H1 (cell line): ENCODE data around the gene SMARCB1. TPM values are rescaled to one million over a fixed set of nuclear protein-coding genes. Genes with fewer than 3 reads are reported as not detected.

ENCODE experiments used
- CTCF ChIA-PET: fragments of 300-600 bp; sonication (Branson Sonifier 250); formaldehyde crosslinking; loops from one replicate; lab custom pipeline; 2021; ENCODE audit not compliant: partially characterized antibody; lab: Charles Lee
- POLR2A ChIA-PET: fragments of 300-600 bp; sonication (Branson Sonifier 250); formaldehyde crosslinking; loops from one replicate; lab custom pipeline; 2021; ENCODE audit warnings: inconsistent platforms; ENCODE audit not compliant: partially characterized antibody; lab: Charles Lee
- DNase-seq, 2 experiments: peaks; one replicate each; pipeline versions ENCODE4 v3.0.0 to v3.0.0-alpha.2; 2010 to 2022; ENCODE audit warnings: low spot score in 2 of 2, low read depth in 1 of 2, mixed read lengths in 1 of 2
- FAIRE-seq: peaks from 2 replicates; lab custom pipeline; 2011; peaks lifted over from hg19 to GRCh38; lab: Jason Lieb, UNC
- H2AFZ ChIP-seq: 2 replicates; pipeline ENCODE4 v1.8.1; 2012; ENCODE audit warnings: low read length, inconsistent platforms
- H2AK5ac ChIP-seq: 2 replicates; pipeline ENCODE4 v1.6.1; 2013; ENCODE audit warnings: low read depth, low read length
- H2BK120ac ChIP-seq: replicated peaks from 2 replicates; pipeline ENCODE3; 2013; ENCODE audit warnings: low read depth, low read length, inconsistent platforms
- H2BK12ac ChIP-seq: 2 replicates; pipeline ENCODE4 v1.6.1; 2013; ENCODE audit warnings: low read depth, low read length
- H2BK15ac ChIP-seq: 2 replicates; pipeline ENCODE4 v1.6.1; 2013; ENCODE audit warnings: low read length
- H2BK20ac ChIP-seq: 2 replicates; pipeline ENCODE4 v1.6.1; 2013; ENCODE audit warnings: low read length
- H2BK5ac ChIP-seq: 2 replicates; pipeline ENCODE4 v1.6.1; 2013; ENCODE audit warnings: low read depth, low read length
- H3K14ac ChIP-seq: 2 replicates; pipeline ENCODE4 v1.6.1; 2013; ENCODE audit warnings: inconsistent platforms; ENCODE audit not compliant: insufficient read length
- H3K18ac ChIP-seq: 2 replicates; pipeline ENCODE4 v1.6.1; 2013; ENCODE audit warnings: low read length; ENCODE audit errors: extremely low read depth
- H3K23ac ChIP-seq: 2 replicates; pipeline ENCODE4 v1.6.1; 2013; ENCODE audit warnings: inconsistent platforms; ENCODE audit not compliant: insufficient read length
- H3K23me2 ChIP-seq: 2 replicates; pipeline ENCODE4 v1.6.1; 2013; ENCODE audit warnings: low read depth, low read length
- H3K27ac ChIP-seq: 2 replicates; pipeline ENCODE4 v1.6.1; 2011; ENCODE audit warnings: low read depth, low read length, inconsistent platforms
- H3K27me3 ChIP-seq, 4 experiments: replicated peaks in 1 of 4; 1 replicate in 1 of 4; 2 replicates in 3 of 4; pipeline versions ENCODE4 v1.6.1 to v1.8.1; 2011 to 2013; ENCODE audit warnings: low read length in 3 of 4, mild to moderate bottlenecking in 3 of 4, inconsistent platforms in 2 of 4, mixed read lengths in 2 of 4, moderate library complexity in 1 of 4; ENCODE audit not compliant: control insufficient read depth in 3 of 4, insufficient read depth in 3 of 4; ENCODE audit errors: extremely low read depth in 1 of 4
- H3K36me3 ChIP-seq, 4 experiments: 2 replicates each; pipeline versions ENCODE4 v1.6.1 to v1.8.1; 2011 to 2013; ENCODE audit warnings: mild to moderate bottlenecking in 4 of 4, low read length in 3 of 4, moderate library complexity in 2 of 4, control low read depth in 1 of 4, inconsistent platforms in 1 of 4; ENCODE audit not compliant: insufficient read depth in 4 of 4, control insufficient read depth in 2 of 4
- H3K4ac ChIP-seq: replicated peaks from 2 replicates; pipeline ENCODE3; 2013; ENCODE audit warnings: low read length, low read depth, mixed read lengths, inconsistent platforms; ENCODE audit not compliant: insufficient read length
- H3K4me1 ChIP-seq, 4 experiments: replicated peaks in 1 of 4; 1 replicate in 1 of 4; 2 replicates in 3 of 4; pipeline versions ENCODE4 v1.6.1 to v1.8.1; 2011 to 2013; ENCODE audit warnings: low read length in 3 of 4, inconsistent platforms in 2 of 4, mixed read lengths in 1 of 4; ENCODE audit not compliant: insufficient read depth in 4 of 4, control insufficient read depth in 3 of 4
- H3K4me2 ChIP-seq, 2 experiments: 2 replicates each; pipeline versions ENCODE4 v1.6.1 to v1.8.1; 2011 to 2013; ENCODE audit warnings: low read depth in 2 of 2, low read length in 2 of 2, control low read depth in 1 of 2, inconsistent platforms in 1 of 2, mild to moderate bottlenecking in 1 of 2; ENCODE audit not compliant: insufficient read depth in 1 of 2
- H3K4me3 ChIP-seq, 4 experiments: fragments of 200-600, 300-600 bp in 1 of 4; sonication (generic), shearing (Covaris generic), sonication (Bioruptor Twin) in 1 of 4; 2 replicates each; pipeline versions ENCODE4 v1.5.1 to v1.8.1; 2011 to 2016; ENCODE audit warnings: low read length in 4 of 4, low read depth in 3 of 4, control low read depth in 2 of 4, inconsistent platforms in 2 of 4, mild to moderate bottlenecking in 2 of 4, mixed read lengths in 1 of 4, moderate library complexity in 1 of 4; ENCODE audit not compliant: insufficient read depth in 2 of 4; ENCODE audit errors: extremely low read depth in 1 of 4
- H3K56ac ChIP-seq: replicated peaks from 2 replicates; pipeline ENCODE3; 2013; ENCODE audit warnings: low read depth, mild to moderate bottlenecking, mixed read lengths, low read length, inconsistent platforms; ENCODE audit not compliant: insufficient read length
- H3K79me1 ChIP-seq: 2 replicates; pipeline ENCODE4 v1.6.1; 2013; ENCODE audit warnings: low read depth, low read length, control low read depth
- H3K79me2 ChIP-seq, 2 experiments: 2 replicates each; pipeline versions ENCODE4 v1.6.1 to v1.8.1; 2012 to 2013; ENCODE audit warnings: low read length in 2 of 2, mild to moderate bottlenecking in 2 of 2, inconsistent platforms in 1 of 2; ENCODE audit not compliant: insufficient read depth in 2 of 2, control insufficient read depth in 1 of 2
- H3K9ac ChIP-seq, 4 experiments: replicated peaks in 1 of 4; 1 replicate in 1 of 4; 2 replicates in 3 of 4; pipeline versions ENCODE4 v1.6.1 to v1.8.1; 2011 to 2013; ENCODE audit warnings: low read depth in 3 of 4, low read length in 3 of 4, control low read depth in 2 of 4, mild to moderate bottlenecking in 2 of 4, moderate library complexity in 2 of 4, inconsistent platforms in 1 of 4; ENCODE audit errors: extremely low read depth in 1 of 4
- H3K9me3 ChIP-seq, 2 experiments: 2 replicates each; pipeline versions ENCODE4 v1.6.1 to v1.8.1; 2012 to 2013; ENCODE audit warnings: mild to moderate bottlenecking in 2 of 2, moderate library complexity in 2 of 2, control low read depth in 1 of 2, inconsistent platforms in 1 of 2, low read depth in 1 of 2, low read length in 1 of 2, mixed read lengths in 1 of 2; ENCODE audit not compliant: insufficient read depth in 2 of 2
- H4K20me1 ChIP-seq, 2 experiments: replicated peaks in 1 of 2; 2 replicates each; pipeline versions ENCODE3 to v1.8.1; 2011 to 2013; ENCODE audit warnings: inconsistent platforms in 2 of 2, low read length in 2 of 2, mild to moderate bottlenecking in 1 of 2; ENCODE audit not compliant: insufficient read depth in 2 of 2, control insufficient read depth in 1 of 2
- H4K5ac ChIP-seq: 2 replicates; pipeline ENCODE4 v1.6.1; 2013; ENCODE audit warnings: low read length, low read depth, mixed read lengths, inconsistent platforms; ENCODE audit not compliant: insufficient read length
- H4K8ac ChIP-seq: 2 replicates; pipeline ENCODE4 v1.8.0; 2013; ENCODE audit warnings: mild to moderate bottlenecking, moderate library complexity, low read length, inconsistent platforms; ENCODE audit not compliant: insufficient read depth; ENCODE audit errors: extremely low read depth
- H4K91ac ChIP-seq: replicated peaks from 2 replicates; pipeline ENCODE3; 2013; ENCODE audit warnings: low read length, mixed read lengths, inconsistent platforms; ENCODE audit not compliant: insufficient read length
- NANOG ChIP-seq: IDR thresholded peaks from 2 replicates; pipeline ENCODE4 v1.6.1; 2011; ENCODE audit warnings: low read length, low read depth, mild to moderate bottlenecking, inconsistent platforms; ENCODE audit not compliant: insufficient read depth, poor library complexity, severe bottlenecking
- POU5F1 ChIP-seq: IDR thresholded peaks from 2 replicates; pipeline ENCODE4 v1.6.1; 2011; ENCODE audit warnings: low read depth, mild to moderate bottlenecking, low read length, moderate library complexity
- RBBP5 ChIP-seq: IDR thresholded peaks from 2 replicates; pipeline ENCODE4 v1.7.1; 2012; ENCODE audit warnings: low read depth, mild to moderate bottlenecking, inconsistent platforms, low read length, moderate library complexity, borderline replicate concordance
- SRF ChIP-seq: IDR thresholded peaks from 2 replicates; pipeline ENCODE4 v1.6.1; 2011; ENCODE audit warnings: mild to moderate bottlenecking, low read depth, low read length, moderate library complexity
- WGBS, 2 experiments: shearing (Covaris generic) in 1 of 2; methylation state at CpG; one replicate each; pipeline versions ENCODE4 v1.1.6 to v1.1.7; 2013 to 2015; ENCODE audit warnings: low lambda C conversion rate in 2 of 2, mixed read lengths in 2 of 2, inconsistent platforms in 1 of 2, low coverage in 1 of 2, missing lambda C conversion rate in 1 of 2; ENCODE audit not compliant: insufficient replicate concordance in 2 of 2, insufficient coverage in 1 of 2, insufficient read length in 1 of 2; ENCODE audit errors: extremely low coverage in 1 of 2, missing lambda C conversion rate in 1 of 2; 5-methylcytosine and 5-hydroxymethylcytosine counted together
- polyA plus RNA-seq, 7 experiments: library from polyadenylated mRNA; depleted of rRNA in 3 of 7; stranded (reverse) in 5 of 7; unstranded in 2 of 7; fragments of >200 nt in 5 of 7; fragments of 200-250 nt in 2 of 7; gene quantifications; 1 replicate in 5 of 7; 2 replicates in 1 of 7; 4 replicates in 1 of 7; pipeline versions ENCODE4 v1.2.1 to v1.2.3, GENCODE V29; 2011 to 2013; ENCODE audit warnings: missing spikeins in 2 of 7, mixed read lengths in 2 of 7
- total RNA-seq: library from RNA; stranded (reverse); fragmentation: NEBNext Ultra II Directional; extraction: Animal tissue kit (Norgen Biotek cat#: 25700); gene quantifications from 2 replicates; pipeline ENCODE4 v1.2.1, GENCODE V29; 2021

Gene SMARCB1
- total and polyA plus RNA-seq, 2 of the 8 experiments (the other 6 are each of a cell fraction or from before 2014, with no cell fraction given), result 116 to 145 TPM

GRCh38 chr22:23849009-23850006 is 62.5 kb downstream of the SMARCB1 start:
- no peak overlapping the region for H3K4me3 ChIP-seq
- no peak overlapping the region for H3K56ac ChIP-seq
- peak overlapping the region; percentile 92; the same call in 1 of the 2 replicates for H2BK15ac ChIP-seq
- ChIA-PET POLR2A (interaction anchor here (0.6 to 5.6 kb wide), 16 partner anchors 8 to 259 kb away, joined by 3 to 37 read pairs (median 4); partner anchors contain the start of genes C22orf15, CHCHD10, DERL3 and MIF), CTCF (interaction anchor here (0.5 to 4.3 kb wide), 35 partner anchors 9 to 272 kb away, joined by 3 to 73 read pairs (median 4); partner anchors contain the start of genes C22orf15, CHCHD10, DERL3 and MIF)
- H3K9ac ChIP-seq, result no peak overlapping the region; a peak in 1 of 7 replicates
- peak overlapping the region; percentile 92 for H3K4ac ChIP-seq
- H2AK5ac ChIP-seq, result peak overlapping the region; percentile 28; the same call in 1 of the 2 replicates
- peak overlapping the region; percentile 82; the same call in 1 of the 2 replicates for H2AFZ ChIP-seq
- peak overlapping the region; percentile 99; the same call in 1 of the 2 replicates for H2BK12ac ChIP-seq
- no peak for FAIRE-seq
- H3K27me3 ChIP-seq, result peaks cover 0 to 5% (median 1%) of the 10 kb centered on the region in 4 experiments; a peak in 3 of 7 replicates
- no peak overlapping the region for H3K23ac ChIP-seq
- DNase-seq, result peak; percentile 61 to 100
- peaks cover 0 to 28% (median 19%) of the 10 kb centered on the region in 4 experiments; a peak in 6 of 7 replicates for H3K4me1 ChIP-seq
- peak overlapping the region in 1 of 2 experiments; percentile 46; a peak in 3 of 4 replicates for H3K4me2 ChIP-seq
- no peaks in the 10 kb centered on the region for H3K79me1 ChIP-seq
- peak overlapping the region; percentile 96 for H4K8ac ChIP-seq
- H3K79me2 ChIP-seq, result no peaks in the 10 kb centered on the region
- H4K20me1 ChIP-seq, result no peaks in the 10 kb centered on the region
- no peak overlapping the region for H3K14ac ChIP-seq
- H3K9me3 ChIP-seq, result no peaks in the 10 kb centered on the region
- peak overlapping the region; percentile 69; the same call in 1 of the 2 replicates for H2BK5ac ChIP-seq
- no peaks in the 10 kb centered on the region for H3K23me2 ChIP-seq
- H4K91ac ChIP-seq, result peak overlapping the region; percentile 88
- H2BK20ac ChIP-seq, result peak overlapping the region; percentile 80; the same call in 1 of the 2 replicates
- 33% methylated on average over 58 of the region's 62 CpGs; no CpG with 5 or more reads in 1 of the 2 experiments for WGBS, 2 experiments
- H3K18ac ChIP-seq, result peak overlapping the region; percentile 78
- no peak overlapping the region for H3K27ac ChIP-seq
- H2BK120ac ChIP-seq, result peak overlapping the region; percentile 90
- peak overlapping the region; percentile 73 for H4K5ac ChIP-seq
- H3K36me3 ChIP-seq, result no peaks in the 10 kb centered on the region
- TF ChIP-seq POU5F1 (no peak), NANOG (no peak), RBBP5 (0 out of 2 replicates have a peak, but pooled peaks have one; percentile 46), SRF (no peak)
